ENCODE data around the gene SIRT3.

- TF ChIP-seq POLR2A (IDR thresholded peaks at IDR 0.05) (peak; percentile 70 to 77), CTCF (IDR thresholded peaks at IDR 0.05) (peak in 1 of 6 experiments; percentile 4)
These were observed 36.2 kb upstream of the SIRT3 start for GRCh38 chr11:272195-272930.
